ENCODE measurements around the gene NSMF.

Gene NSMF

DNA sequence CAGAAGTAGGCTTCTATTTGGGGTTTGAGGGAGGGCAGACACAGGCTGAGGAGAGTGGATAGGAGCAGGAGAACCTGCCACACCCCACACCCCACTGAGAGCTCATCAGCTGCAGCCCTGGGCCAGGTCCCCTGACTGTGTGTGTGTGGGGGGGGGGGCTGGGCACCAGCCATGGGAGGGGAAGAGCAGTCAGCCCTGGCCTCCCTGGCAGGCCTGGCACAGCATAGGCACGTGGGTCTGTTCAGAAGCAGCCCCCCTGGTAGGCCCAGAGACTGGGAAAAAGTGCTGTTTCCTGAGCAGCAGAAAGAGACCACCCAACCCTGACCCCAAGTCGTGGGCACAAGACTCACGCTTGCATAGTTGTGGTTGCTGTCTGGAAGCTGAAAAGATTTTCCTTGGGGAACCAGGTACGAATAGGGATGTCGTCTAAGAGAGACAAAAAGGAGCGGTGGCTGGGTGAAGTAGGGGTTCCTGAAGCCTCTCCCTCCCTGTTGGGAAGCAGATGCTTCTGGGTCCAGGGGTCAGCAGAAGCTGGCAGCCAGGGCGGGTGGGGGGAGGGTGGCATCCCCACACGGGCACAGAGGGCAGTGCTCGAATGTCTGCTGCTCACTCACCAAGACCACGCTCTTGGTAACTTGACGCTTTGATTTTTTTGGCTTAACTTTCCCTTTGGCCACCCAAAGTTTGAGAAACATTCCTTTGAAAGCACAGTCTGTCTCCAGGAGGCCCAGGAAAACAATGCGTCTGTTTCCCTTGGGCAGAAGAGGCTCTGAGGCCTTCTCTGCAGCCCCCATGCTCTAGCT is 2.9 kb downstream of the NSMF start:
- H3K4me3 ChIP-seq (ENCODE audit: low read depth, low read length): no peak overlapping the region
- DNase-seq (ENCODE audit: low read depth): no peak
- TF ChIP-seq, protein P1, sequence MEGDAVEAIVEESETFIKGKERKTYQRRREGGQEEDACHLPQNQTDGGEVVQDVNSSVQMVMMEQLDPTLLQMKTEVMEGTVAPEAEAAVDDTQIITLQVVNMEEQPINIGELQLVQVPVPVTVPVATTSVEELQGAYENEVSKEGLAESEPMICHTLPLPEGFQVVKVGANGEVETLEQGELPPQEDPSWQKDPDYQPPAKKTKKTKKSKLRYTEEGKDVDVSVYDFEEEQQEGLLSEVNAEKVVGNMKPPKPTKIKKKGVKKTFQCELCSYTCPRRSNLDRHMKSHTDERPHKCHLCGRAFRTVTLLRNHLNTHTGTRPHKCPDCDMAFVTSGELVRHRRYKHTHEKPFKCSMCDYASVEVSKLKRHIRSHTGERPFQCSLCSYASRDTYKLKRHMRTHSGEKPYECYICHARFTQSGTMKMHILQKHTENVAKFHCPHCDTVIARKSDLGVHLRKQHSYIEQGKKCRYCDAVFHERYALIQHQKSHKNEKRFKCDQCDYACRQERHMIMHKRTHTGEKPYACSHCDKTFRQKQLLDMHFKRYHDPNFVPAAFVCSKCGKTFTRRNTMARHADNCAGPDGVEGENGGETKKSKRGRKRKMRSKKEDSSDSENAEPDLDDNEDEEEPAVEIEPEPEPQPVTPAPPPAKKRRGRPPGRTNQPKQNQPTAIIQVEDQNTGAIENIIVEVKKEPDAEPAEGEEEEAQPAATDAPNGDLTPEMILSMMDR (IDR thresholded peaks at IDR 0.05; ENCODE audit: insufficient read depth, low read depth, low read length, missing control alignments): no peak

DNA sequence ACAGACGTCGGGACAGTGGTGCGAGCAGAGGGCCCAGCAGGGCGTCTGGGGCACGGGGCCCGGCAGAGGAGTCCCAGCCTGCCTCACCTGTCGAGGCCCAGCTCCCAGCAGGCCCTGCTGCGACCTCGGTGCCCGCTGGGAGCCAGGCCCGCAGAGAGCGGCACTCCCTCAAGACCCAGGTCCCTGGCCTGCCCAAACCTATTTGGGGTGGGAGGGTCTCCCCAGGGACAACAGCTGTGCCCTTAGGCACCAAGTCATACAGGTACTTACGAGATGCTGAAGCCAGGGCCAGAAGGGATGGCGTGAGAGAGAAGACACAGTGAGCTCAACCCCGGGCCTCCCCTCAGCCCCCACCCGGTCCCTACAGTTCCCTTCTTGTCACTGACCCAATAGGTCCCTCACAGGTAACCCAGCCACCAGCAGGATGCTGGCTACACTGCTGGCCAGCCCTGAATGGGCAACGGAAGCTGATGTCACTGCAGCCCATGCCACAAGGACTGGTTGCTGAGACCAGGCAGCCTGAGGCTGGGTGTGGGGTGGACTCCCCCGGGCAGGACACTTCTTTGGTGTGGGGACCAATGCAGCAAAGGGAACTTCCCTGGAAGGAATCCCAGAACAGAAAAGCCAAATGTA is 3.7 kb downstream of the NSMF start:
- TF ChIP-seq, protein P1 (IDR thresholded peaks at IDR 0.05; ENCODE audit: insufficient read depth, low read depth, low read length, missing control alignments): no peak
- H3K4me3 ChIP-seq (ENCODE audit: low read depth, low read length): no peak overlapping the region
- no peak for DNase-seq (ENCODE audit: low read depth)

DNA sequence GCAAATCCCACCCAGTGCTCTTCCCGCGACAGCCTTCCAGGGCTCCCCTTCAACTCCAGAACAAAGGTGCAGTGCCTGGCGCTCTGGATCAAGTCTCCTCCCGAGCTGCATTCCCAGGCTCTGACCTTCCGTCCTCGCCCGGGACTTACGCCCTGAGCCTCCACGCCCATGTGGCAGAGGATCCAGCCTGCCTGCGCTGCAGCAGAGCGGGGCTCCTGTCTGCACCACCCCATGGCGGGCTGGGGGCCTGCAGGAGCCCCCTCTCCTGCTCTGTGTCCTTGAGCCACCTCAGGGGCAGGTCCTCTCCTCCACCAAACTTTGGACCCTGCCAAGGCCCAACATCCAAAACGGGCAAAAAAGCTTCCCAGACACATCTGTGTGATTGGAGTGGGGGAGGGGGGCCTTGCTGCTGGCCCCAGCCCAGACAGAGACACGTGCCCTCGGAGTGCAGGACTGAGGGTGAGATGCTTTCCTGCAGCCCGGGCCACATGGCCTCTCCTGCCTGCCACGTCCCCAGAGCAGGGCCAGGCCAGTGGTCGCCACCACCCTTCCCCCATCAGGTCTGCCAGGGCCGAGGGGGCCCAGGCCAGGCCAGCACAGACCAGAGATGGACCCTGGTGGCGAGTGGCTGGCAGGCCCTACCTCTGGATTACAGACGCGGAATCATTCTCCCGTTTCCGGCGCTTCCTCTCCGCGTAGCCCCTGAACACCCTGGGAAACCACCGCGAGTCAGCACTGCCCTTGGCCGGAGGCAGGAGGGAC is 4.4 kb downstream of the NSMF start:
- no peak for DNase-seq (ENCODE audit: low read depth)
- TF ChIP-seq, protein P1 (IDR thresholded peaks at IDR 0.05; ENCODE audit: insufficient read depth, low read depth, low read length, missing control alignments): no peak
- H3K4me3 ChIP-seq (ENCODE audit: low read depth, low read length): peak overlapping the region; percentile 42

DNA sequence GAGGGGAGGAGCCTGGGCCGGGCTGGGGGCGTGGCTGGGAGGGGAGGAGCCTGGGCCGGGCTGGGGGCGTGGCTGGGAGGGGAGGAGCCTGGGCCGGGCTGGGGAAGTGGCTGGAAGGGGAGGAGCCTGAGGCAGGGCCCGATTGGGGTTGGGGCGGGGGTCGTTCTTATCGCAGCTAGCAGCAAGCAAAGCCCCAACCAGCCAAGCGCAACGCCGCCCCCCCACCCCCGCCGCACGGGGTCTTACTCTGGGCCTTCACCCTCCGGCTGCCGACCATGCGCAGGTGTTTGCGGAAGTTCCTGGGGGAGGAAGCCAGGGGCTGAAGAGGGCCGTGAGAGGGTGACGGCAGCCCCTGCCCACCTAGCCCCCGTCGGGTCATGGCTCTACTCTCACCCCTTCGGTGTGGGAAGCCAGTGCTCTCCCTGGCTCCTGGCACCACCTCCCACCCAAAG is 5.0 kb downstream of the NSMF start:
- DNase-seq (ENCODE audit: low read depth): peak; percentile 63
- TF ChIP-seq, protein P1 (IDR thresholded peaks at IDR 0.05; ENCODE audit: insufficient read depth, low read depth, low read length, missing control alignments): no peak
- peak overlapping the region; percentile 42 for H3K4me3 ChIP-seq (ENCODE audit: low read depth, low read length)

DNA sequence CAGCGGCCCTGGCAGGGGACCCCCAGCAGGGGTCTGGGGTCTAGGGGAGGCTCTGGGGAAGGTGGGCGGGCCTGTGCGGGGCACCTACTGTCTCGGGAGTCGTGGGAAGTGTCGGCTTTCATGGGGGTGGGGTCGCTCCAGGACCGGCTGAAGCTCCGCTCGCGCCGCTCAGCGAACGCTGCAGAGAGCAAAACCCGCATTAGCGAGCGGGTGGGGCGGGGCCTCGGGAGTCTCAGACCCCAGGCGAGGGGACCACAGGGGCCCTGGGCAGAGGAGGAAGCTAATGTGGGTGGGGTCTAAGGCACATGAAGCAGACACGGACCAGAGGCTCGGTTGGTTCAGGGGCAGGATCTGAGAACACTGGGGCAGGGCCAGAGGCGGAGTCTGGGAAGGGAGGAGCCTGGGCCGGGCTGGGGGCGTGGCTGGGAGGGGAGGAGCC is 5.5 kb downstream of the NSMF start:
- TF ChIP-seq, protein P1 (IDR thresholded peaks at IDR 0.05; ENCODE audit: insufficient read depth, low read depth, low read length, missing control alignments): no peak

DNA sequence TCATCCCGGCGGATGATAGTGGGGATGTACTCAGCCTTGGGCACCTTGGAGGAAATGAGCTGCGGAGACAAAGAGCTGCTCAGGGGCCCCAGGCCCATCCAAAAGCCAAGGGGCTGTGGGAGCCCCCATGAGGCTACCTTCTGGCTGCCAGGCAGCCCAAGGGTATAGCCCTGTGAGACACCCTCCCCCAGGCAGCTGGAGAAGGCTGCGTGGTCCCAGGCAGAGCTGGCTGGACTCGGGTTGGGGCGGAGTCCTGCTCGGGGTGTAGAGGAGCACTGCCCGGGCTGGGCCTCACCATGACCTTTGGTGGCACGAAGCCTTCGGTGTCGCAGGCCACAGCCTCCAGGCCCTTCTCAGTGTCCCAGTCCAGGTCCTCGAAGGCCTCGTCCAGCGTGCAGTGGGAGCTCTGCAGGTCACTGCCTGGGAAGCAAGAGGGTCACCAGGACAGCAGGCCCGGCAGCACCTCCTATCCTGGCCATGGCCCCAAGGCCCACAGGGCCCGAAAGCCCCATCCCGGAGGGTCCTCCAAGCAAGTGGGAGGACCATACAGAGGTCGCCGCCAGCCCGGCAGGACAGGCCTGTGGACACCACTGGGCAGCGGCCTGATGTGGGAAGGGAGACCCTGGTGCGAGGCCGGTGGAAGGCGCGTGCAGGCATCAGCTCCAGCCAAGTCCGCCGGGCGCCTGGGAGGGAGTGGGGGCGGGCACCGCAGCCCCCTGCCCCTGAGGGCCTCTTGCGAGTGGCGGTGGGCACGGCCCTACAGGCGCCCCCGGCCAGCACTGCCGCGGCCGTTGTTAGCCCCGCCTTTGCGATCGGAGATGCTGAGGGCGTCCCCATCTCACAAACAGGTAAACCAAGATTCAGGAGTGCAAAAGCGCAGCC is 6.1 kb downstream of the NSMF start:
- TF ChIP-seq, protein P1 (IDR thresholded peaks at IDR 0.05; ENCODE audit: insufficient read depth, low read depth, low read length, missing control alignments): no peak

More for the DNA sequence above, 5.5 kb downstream of the NSMF start:
- H3K4me3 ChIP-seq (ENCODE audit: low read depth, low read length): no peak overlapping the region
- peak; percentile 78 for DNase-seq (ENCODE audit: low read depth)

More for the DNA sequence above, 6.1 kb downstream of the NSMF start:
- no peak overlapping the region for H3K4me3 ChIP-seq (ENCODE audit: low read depth, low read length)
- DNase-seq (ENCODE audit: low read depth): no peak
